HepG2 (cell line): ENCODE results near the gene PSMB10. TPM values are rescaled to one million over a fixed set of nuclear protein-coding genes. Genes with fewer than 3 reads are reported as not detected.

Experiments used
- AGO2 ChIP-seq: fragments of 200-400 bp; formaldehyde crosslinking; optimal IDR thresholded peaks from 2 replicates; pipeline ENCODE3; 2017; ENCODE audit warnings: mild to moderate bottlenecking, low read depth, low read length, moderate library complexity
- AKAP8 ChIP-seq: sonication (generic); formaldehyde crosslinking; IDR thresholded peaks from 2 replicates; pipeline ENCODE4 v1.5.1; 2020; ENCODE audit warnings: mild to moderate bottlenecking, missing genetic modification reagents
- ARNT ChIP-seq: fragments of 450-650 bp; IDR thresholded peaks from 2 replicates; pipeline ENCODE4 v1.6.1; 2017
- HIVEP1 ChIP-seq: sonication (generic); formaldehyde crosslinking; IDR thresholded peaks from 2 replicates; pipeline ENCODE4 v1.4.0; 2020; ENCODE audit warnings: mild to moderate bottlenecking, missing genetic modification reagents
- HNRNPH1 ChIP-seq: fragments of 200-400 bp; formaldehyde crosslinking; optimal IDR thresholded peaks from 2 replicates; pipeline ENCODE3; 2017; ENCODE audit warnings: mild to moderate bottlenecking, low read depth, low read length
- KDM2A ChIP-seq: sonication (generic); formaldehyde crosslinking; IDR thresholded peaks from 2 replicates; pipeline ENCODE4 v1.4.0; 2020; ENCODE audit warnings: low read depth, missing genetic modification reagents, borderline replicate concordance
- MTA1 ChIP-seq: sonication (generic); formaldehyde crosslinking; IDR thresholded peaks from 2 replicates; pipeline ENCODE4 v1.4.0; 2020; ENCODE audit warnings: missing genetic modification reagents, mild to moderate bottlenecking, borderline replicate concordance
- RBFOX2 ChIP-seq: fragments of 200-400 bp; formaldehyde crosslinking; IDR thresholded peaks from 2 replicates; pipeline ENCODE4 v1.6.1; 2017; ENCODE audit warnings: low read depth, mild to moderate bottlenecking, low read length
- SALL2 ChIP-seq: sonication (generic); formaldehyde crosslinking; IDR thresholded peaks from 2 replicates; pipeline ENCODE4 v1.8.1; 2023; ENCODE audit warnings: mild to moderate bottlenecking, missing genetic modification reagents, inconsistent platforms
- ZFP41 ChIP-seq: sonication (generic); formaldehyde crosslinking; IDR thresholded peaks from 2 replicates; pipeline ENCODE4 v1.4.0; 2020; ENCODE audit warnings: mild to moderate bottlenecking, missing genetic modification reagents, borderline replicate concordance
- ZNF274 ChIP-seq: sonication (generic); formaldehyde crosslinking; IDR thresholded peaks from 2 replicates; pipeline ENCODE4 v1.5.1; 2020; ENCODE audit warnings: mild to moderate bottlenecking, missing genetic modification reagents
- ZNF292 ChIP-seq: sonication (generic); formaldehyde crosslinking; IDR thresholded peaks from 2 replicates; pipeline ENCODE4 v1.8.1; 2022; ENCODE audit warnings: mild to moderate bottlenecking, low read depth, missing genetic modification reagents, borderline replicate concordance
- ZNF737 ChIP-seq: sonication (generic); formaldehyde crosslinking; IDR thresholded peaks from 2 replicates; pipeline ENCODE4 v1.5.0; 2020; ENCODE audit warnings: missing genetic modification reagents, mild to moderate bottlenecking, borderline replicate concordance
- polyA plus RNA-seq, 8 experiments: library from polyadenylated mRNA; depleted of rRNA in 3 of 8; stranded (reverse) in 7 of 8; unstranded in 1 of 8; fragments of >200 nt; fragmentation: Illumina TruSeq in 4 of 8; extraction: Trizol in 4 of 8; gene quantifications; 2 replicates each; pipeline versions ENCODE4 v1.2.1 to v1.2.3, GENCODE V29; 2011 to 2016; ENCODE audit warnings: low read depth in 4 of 8, missing spikeins in 1 of 8, mixed read lengths in 1 of 8; ENCODE audit not compliant: insufficient read depth in 1 of 8
- total RNA-seq, 5 experiments: library from RNA; depleted of rRNA; stranded (reverse); fragments of >200 nt; fragmentation: Illumina TruSeq; extraction: Trizol; gene quantifications; 2 replicates each; pipeline ENCODE4 v1.2.3, GENCODE V29; 2016; ENCODE audit warnings: low read depth in 1 of 5
- TF ChIP-seq, protein P1 (sequence below): sonication (generic); formaldehyde crosslinking; IDR thresholded peaks from 2 replicates; pipeline ENCODE4 v1.4.0; 2020; ENCODE audit warnings: missing genetic modification reagents, mild to moderate bottlenecking, borderline replicate concordance
- TF ChIP-seq, protein P2 (sequence below): sonication (generic); formaldehyde crosslinking; IDR thresholded peaks from 2 replicates; pipeline ENCODE4 v1.4.0; 2020; ENCODE audit warnings: mild to moderate bottlenecking, missing genetic modification reagents
- TF ChIP-seq, protein P3 (sequence below): sonication (generic); formaldehyde crosslinking; IDR thresholded peaks from 2 replicates; pipeline ENCODE4 v1.8.1; 2023; ENCODE audit warnings: mild to moderate bottlenecking, missing genetic modification reagents
- TF ChIP-seq, protein P4 (sequence below): sonication (generic); formaldehyde crosslinking; IDR thresholded peaks from 2 replicates; pipeline ENCODE4 v1.5.1; 2020; ENCODE audit warnings: mild to moderate bottlenecking, missing genetic modification reagents, moderate library complexity

The PSMB10 gene
- total and polyA plus RNA-seq, 2 of the 13 experiments (the other 11 are each of a cell fraction or from before 2014, with no cell fraction given) = 12.7 to 65.9 TPM

DNA sequence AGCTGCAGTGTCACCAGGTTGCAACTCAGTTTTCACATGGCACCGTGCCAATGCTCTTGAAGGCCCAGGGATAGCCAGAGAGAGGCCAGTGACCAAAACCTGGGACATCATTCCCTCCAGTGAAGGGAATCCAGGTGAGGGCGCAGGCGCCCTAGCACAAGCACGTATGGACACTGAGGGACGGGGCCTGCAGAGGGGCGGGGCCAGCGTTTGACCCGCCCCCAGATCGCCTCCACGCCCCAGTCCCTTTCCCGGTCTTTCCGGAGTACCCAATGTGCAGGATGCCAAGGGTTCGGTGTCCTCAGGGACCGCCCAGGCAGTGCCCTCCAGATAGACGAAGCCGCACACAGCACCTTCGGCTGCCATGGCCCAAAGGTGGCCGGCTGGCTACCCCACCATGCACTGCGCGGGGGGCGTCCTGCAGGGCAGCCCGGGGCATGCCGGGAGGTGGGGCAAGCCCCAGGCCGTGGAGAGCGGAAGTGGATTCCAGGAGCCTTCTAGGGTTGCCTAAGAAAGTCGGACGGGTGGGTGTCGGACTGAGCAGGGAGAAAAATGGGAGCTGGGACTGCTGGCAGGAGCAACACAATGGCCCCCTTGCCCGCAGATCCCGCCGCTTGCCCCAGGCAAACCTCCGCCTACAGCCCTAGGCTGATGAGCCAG lies 27.1 kb upstream of the PSMB10 start (continued):
- TF ChIP-seq SALL2 (CRISPR knock-in tag) (no peak), MTA1 (CRISPR knock-in tag) (0 out of 2 replicates have a peak, but pooled peaks have one; percentile 9), ZNF292 (no peak), RBFOX2 (peak; percentile 79), HNRNPH1 (no peak), ZNF737 (no peak), ZFP41 (0 out of 2 replicates have a peak, but pooled peaks have one; percentile 44), HIVEP1 (peak; percentile 16; the same call in 1 of the 2 replicates), ZNF274 (CRISPR knock-in tag) (peak; percentile 66; the same call in 1 of the 2 replicates), AGO2 (peak; percentile 97), KDM2A (CRISPR knock-in tag) (0 out of 2 replicates have a peak, but pooled peaks have one; percentile 12), AKAP8 (CRISPR knock-in tag) (peak; percentile 55; the same call in 1 of the 2 replicates), ARNT (no peak)
- TF ChIP-seq, protein P1, sequence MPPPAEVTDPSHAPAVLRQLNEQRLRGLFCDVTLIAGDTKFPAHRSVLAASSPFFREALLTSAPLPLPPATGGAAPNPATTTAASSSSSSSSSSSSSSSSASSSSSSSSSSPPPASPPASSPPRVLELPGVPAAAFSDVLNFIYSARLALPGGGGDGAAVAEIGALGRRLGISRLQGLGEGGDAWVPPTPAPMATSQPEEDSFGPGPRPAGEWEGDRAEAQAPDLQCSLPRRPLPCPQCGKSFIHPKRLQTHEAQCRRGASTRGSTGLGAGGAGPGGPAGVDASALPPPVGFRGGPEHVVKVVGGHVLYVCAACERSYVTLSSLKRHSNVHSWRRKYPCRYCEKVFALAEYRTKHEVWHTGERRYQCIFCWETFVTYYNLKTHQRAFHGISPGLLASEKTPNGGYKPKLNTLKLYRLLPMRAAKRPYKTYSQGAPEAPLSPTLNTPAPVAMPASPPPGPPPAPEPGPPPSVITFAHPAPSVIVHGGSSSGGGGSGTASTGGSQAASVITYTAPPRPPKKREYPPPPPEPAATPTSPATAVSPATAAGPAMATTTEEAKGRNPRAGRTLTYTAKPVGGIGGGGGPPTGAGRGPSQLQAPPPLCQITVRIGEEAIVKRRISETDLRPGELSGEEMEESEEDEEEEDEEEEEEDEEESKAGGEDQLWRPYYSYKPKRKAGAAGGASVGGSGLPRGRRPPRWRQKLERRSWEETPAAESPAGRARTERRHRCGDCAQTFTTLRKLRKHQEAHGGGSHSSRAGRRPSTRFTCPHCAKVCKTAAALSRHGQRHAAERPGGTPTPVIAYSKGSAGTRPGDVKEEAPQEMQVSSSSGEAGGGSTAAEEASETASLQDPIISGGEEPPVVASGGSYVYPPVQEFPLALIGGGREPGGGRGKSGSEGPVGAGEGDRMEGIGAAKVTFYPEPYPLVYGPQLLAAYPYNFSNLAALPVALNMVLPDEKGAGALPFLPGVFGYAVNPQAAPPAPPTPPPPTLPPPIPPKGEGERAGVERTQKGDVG (CRISPR knock-in tag) = peak; percentile 46; the same call in 1 of the 2 replicates
- TF ChIP-seq, protein P2, sequence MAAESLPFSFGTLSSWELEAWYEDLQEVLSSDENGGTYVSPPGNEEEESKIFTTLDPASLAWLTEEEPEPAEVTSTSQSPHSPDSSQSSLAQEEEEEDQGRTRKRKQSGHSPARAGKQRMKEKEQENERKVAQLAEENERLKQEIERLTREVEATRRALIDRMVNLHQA (CRISPR knock-in tag) = no peak
- TF ChIP-seq, protein P3, sequence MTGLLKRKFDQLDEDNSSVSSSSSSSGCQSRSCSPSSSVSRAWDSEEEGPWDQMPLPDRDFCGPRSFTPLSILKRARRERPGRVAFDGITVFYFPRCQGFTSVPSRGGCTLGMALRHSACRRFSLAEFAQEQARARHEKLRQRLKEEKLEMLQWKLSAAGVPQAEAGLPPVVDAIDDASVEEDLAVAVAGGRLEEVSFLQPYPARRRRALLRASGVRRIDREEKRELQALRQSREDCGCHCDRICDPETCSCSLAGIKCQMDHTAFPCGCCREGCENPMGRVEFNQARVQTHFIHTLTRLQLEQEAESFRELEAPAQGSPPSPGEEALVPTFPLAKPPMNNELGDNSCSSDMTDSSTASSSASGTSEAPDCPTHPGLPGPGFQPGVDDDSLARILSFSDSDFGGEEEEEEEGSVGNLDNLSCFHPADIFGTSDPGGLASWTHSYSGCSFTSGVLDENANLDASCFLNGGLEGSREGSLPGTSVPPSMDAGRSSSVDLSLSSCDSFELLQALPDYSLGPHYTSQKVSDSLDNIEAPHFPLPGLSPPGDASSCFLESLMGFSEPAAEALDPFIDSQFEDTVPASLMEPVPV (CRISPR knock-in tag) = 0 out of 2 replicates have a peak, but pooled peaks have one; percentile 46
- TF ChIP-seq, protein P4, sequence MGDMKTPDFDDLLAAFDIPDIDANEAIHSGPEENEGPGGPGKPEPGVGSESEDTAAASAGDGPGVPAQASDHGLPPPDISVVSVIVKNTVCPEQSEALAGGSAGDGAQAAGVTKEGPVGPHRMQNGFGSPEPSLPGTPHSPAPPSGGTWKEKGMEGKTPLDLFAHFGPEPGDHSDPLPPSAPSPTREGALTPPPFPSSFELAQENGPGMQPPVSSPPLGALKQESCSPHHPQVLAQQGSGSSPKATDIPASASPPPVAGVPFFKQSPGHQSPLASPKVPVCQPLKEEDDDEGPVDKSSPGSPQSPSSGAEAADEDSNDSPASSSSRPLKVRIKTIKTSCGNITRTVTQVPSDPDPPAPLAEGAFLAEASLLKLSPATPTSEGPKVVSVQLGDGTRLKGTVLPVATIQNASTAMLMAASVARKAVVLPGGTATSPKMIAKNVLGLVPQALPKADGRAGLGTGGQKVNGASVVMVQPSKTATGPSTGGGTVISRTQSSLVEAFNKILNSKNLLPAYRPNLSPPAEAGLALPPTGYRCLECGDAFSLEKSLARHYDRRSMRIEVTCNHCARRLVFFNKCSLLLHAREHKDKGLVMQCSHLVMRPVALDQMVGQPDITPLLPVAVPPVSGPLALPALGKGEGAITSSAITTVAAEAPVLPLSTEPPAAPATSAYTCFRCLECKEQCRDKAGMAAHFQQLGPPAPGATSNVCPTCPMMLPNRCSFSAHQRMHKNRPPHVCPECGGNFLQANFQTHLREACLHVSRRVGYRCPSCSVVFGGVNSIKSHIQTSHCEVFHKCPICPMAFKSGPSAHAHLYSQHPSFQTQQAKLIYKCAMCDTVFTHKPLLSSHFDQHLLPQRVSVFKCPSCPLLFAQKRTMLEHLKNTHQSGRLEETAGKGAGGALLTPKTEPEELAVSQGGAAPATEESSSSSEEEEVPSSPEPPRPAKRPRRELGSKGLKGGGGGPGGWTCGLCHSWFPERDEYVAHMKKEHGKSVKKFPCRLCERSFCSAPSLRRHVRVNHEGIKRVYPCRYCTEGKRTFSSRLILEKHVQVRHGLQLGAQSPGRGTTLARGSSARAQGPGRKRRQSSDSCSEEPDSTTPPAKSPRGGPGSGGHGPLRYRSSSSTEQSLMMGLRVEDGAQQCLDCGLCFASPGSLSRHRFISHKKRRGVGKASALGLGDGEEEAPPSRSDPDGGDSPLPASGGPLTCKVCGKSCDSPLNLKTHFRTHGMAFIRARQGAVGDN = peak; percentile 27; the same call in 1 of the 2 replicates
